Measurements from ENCODE around the gene PPP1R14B. TPM values are rescaled to one million over a fixed set of nuclear protein-coding genes. Genes with fewer than 3 reads are reported as not detected.

PPP1R14B gene
- total RNA-seq, 3 donors from 2014 or later: 63.0 to 101 (median 64.7) TPM

GRCh38 chr11:64275031-64275800 is 28.5 kb upstream of the PPP1R14B start:
- Histone ChIP-seq H3K36me3 (no peaks in the 10 kb centered on the region), H3K4me1 (peaks cover 0 to 8% of the 10 kb centered on the region in 2 donors), H3K4me3 (no peak overlapping the region), H3K9me3 (no peaks in the 10 kb centered on the region), H3K27ac (no peak overlapping the region), H3K27me3 (no peaks in the 10 kb centered on the region)
- intact Hi-C loops (cut with DNase I; ENCODE audit: low total_unique reads): loop anchor here (10.0 kb wide), 1 partner anchor 2000 kb away; the partner anchor contains the start of gene SCGB2A2
- DNase-seq (ENCODE audit: low spot score in 2 of 2): no peak
- no peak for TF ChIP-seq CTCF (IDR thresholded peaks at IDR 0.05)
- TF ChIP-seq POLR2A (IDR thresholded peaks at IDR 0.05): no peak
- TF ChIP-seq POLR2AphosphoS5 (IDR thresholded peaks at IDR 0.05): no peak

GRCh38 chr11:64269540-64270220 is 22.9 kb upstream of the PPP1R14B start:
- Histone ChIP-seq H3K4me3 (peak overlapping the region; percentile 77 to 97 (median 79)), H3K27me3 (no peaks in the 10 kb centered on the region), H3K36me3 (no peaks in the 10 kb centered on the region), H3K9me3 (no peaks in the 10 kb centered on the region), H3K27ac (peak overlapping the region; percentile 95 to 100), H3K4me1 (peaks cover 6 to 25% of the 10 kb centered on the region in 2 donors)
- peak in 1 of 3 donors; percentile 18 for TF ChIP-seq CTCF (IDR thresholded peaks at IDR 0.05)
- no peak for TF ChIP-seq POLR2A (IDR thresholded peaks at IDR 0.05)
- peak; percentile 86 to 93 (median 92) for TF ChIP-seq POLR2AphosphoS5 (IDR thresholded peaks at IDR 0.05)
- DNase-seq (ENCODE audit: low spot score in 2 of 2): peak; percentile 95 to 99
- intact Hi-C loops (cut with DNase I; ENCODE audit: low total_unique reads): loop anchor here (5.0 to 10.0 kb wide), 2 partner anchors 682 to 1995 kb away; partner anchors contain the start of gene SCGB2A2

GRCh38 chr11:64268893-64269539 is 22.3 kb upstream of the PPP1R14B start:
- intact Hi-C loops (cut with DNase I; ENCODE audit: low total_unique reads): loop anchor here (5.0 kb wide), 1 partner anchor 682 kb away; no protein-coding TSS in a partner anchor
- Histone ChIP-seq H3K36me3 (no peaks in the 10 kb centered on the region), H3K9me3 (no peaks in the 10 kb centered on the region), H3K4me3 (peak overlapping the region; percentile 77 to 97 (median 79)), H3K27me3 (no peaks in the 10 kb centered on the region), H3K27ac (peak overlapping the region; percentile 95 to 100), H3K4me1 (peaks cover 6 to 25% of the 10 kb centered on the region in 2 donors)
- TF ChIP-seq POLR2A (IDR thresholded peaks at IDR 0.05) (no peak), POLR2AphosphoS5 (IDR thresholded peaks at IDR 0.05) (peak in 1 of 3 donors; percentile 55)
- peak in 1 of 2 donors; percentile 42 for DNase-seq (ENCODE audit: low spot score in 2 of 2)

GRCh38 chr11:64268025-64268892 is 21.5 kb upstream of the PPP1R14B start:
- TF ChIP-seq CTCF (IDR thresholded peaks at IDR 0.05) (no peak), POLR2AphosphoS5 (IDR thresholded peaks at IDR 0.05) (no peak), POLR2A (IDR thresholded peaks at IDR 0.05) (no peak)
- intact Hi-C loops (cut with DNase I; ENCODE audit: low total_unique reads): loop anchor here (5.0 kb wide), 1 partner anchor 681 kb away; no protein-coding TSS in a partner anchor
- H3K27ac ChIP-seq: peak overlapping the region; percentile 95 to 100
- H3K4me1 ChIP-seq: peaks cover 6 to 25% of the 10 kb centered on the region in 2 donors
- peak overlapping the region; percentile 77 to 97 (median 79) for H3K4me3 ChIP-seq
- peak in 1 of 2 donors; percentile 56 for DNase-seq (ENCODE audit: low spot score in 2 of 2)
- no peaks in the 10 kb centered on the region for H3K36me3 ChIP-seq
- no peaks in the 10 kb centered on the region for H3K9me3 ChIP-seq
- no peaks in the 10 kb centered on the region for H3K27me3 ChIP-seq
